Natural killer cell (primary cell): ENCODE data around the gene CFAP299. TPM values are rescaled to one million over a fixed set of nuclear protein-coding genes. Genes with fewer than 3 reads are reported as not detected.

Source experiments
- ATAC-seq, 3 donors: fragments of 150-1000 bp in 2 of 3; fragments of 200-7000 bp in 1 of 3; cut with Tn5 transposase; 1 replicate in 1 of 3; 2 replicates in 2 of 3; pipeline ENCODE4 v1.10.0; 2021; ENCODE audit warnings: mild to moderate bottlenecking in 2 of 3, moderate library complexity in 2 of 3
- DNase-seq, 2 donors: peaks; one replicate each; pipeline versions ENCODE4 v3.0.0 to v3.0.0-alpha.2; 2013 to 2021; ENCODE audit warnings: mixed read lengths in 1 of 2
- H3K27ac ChIP-seq: one replicate; pipeline ENCODE4 v1.5.1; 2013; ENCODE audit warnings: mild to moderate bottlenecking, low read length
- H3K27me3 ChIP-seq: one replicate; pipeline ENCODE4 v1.6.1; 2013; ENCODE audit warnings: low read length; ENCODE audit not compliant: control insufficient read depth, insufficient read depth
- H3K36me3 ChIP-seq: one replicate; pipeline ENCODE4 v1.6.1; 2013; ENCODE audit warnings: low read length; ENCODE audit not compliant: control insufficient read depth, insufficient read depth
- H3K4me1 ChIP-seq: one replicate; pipeline ENCODE4 v1.6.1; 2013; ENCODE audit warnings: low read length; ENCODE audit not compliant: control insufficient read depth, insufficient read depth
- H3K4me3 ChIP-seq: one replicate; pipeline ENCODE4 v1.5.1; 2013; ENCODE audit warnings: low read length
- H3K9me3 ChIP-seq: one replicate; pipeline ENCODE4 v1.6.1; 2013; ENCODE audit warnings: low read length; ENCODE audit not compliant: control insufficient read depth, insufficient read depth
- H3K27ac Mint-ChIP-seq, 2 donors: one replicate each; pipeline ENCODE4 v1.8.0; 2022; ENCODE audit warnings: mild to moderate bottlenecking in 2 of 2, mixed read lengths in 2 of 2, moderate library complexity in 1 of 2
- H3K27me3 Mint-ChIP-seq, 2 donors: one replicate each; pipeline ENCODE4 v1.8.0; 2022; ENCODE audit warnings: low read depth in 2 of 2, mixed read lengths in 2 of 2
- H3K36me3 Mint-ChIP-seq: one replicate; pipeline ENCODE4 v1.8.0; 2022; ENCODE audit warnings: mixed read lengths
- H3K4me1 Mint-ChIP-seq, 2 donors: one replicate each; pipeline ENCODE4 v1.8.0; 2022; ENCODE audit warnings: mixed read lengths in 2 of 2
- H3K4me3 Mint-ChIP-seq: one replicate; pipeline ENCODE4 v1.8.0; 2022; ENCODE audit warnings: mild to moderate bottlenecking, moderate library complexity, mixed read lengths
- H3K9me3 Mint-ChIP-seq, 2 donors: one replicate each; pipeline ENCODE4 v1.8.0; 2022; ENCODE audit warnings: mixed read lengths in 2 of 2
- CTCF ChIP-seq: fragments of 200-600 bp; IDR thresholded peaks from one replicate; pipeline ENCODE4 v1.8.0; 2022; ENCODE audit warnings: antibody characterized with exemption
- WGBS: methylation state at CpG from one replicate; pipeline ENCODE4 v1.1.7; 2013; ENCODE audit warnings: missing lambda C conversion rate; ENCODE audit not compliant: insufficient coverage; 5-methylcytosine and 5-hydroxymethylcytosine counted together
- intact Hi-C: fragments of 100-400 bp; cut with micrococcal nuclease; formaldehyde crosslinking; loops from one replicate; pipeline ENCODE4 v1.14.2; 2022
- total RNA-seq, 4 donors: library from RNA; stranded (reverse); fragments of 120-200 nt in 1 of 4; gene quantifications; one replicate each; pipeline versions ENCODE4 v1.2.3 to v1.2.4, GENCODE V29; 2013 to 2022

CFAP299 gene
- total RNA-seq, 3 donors from 2014 or later (not counting 1 experiment from before 2014, with no cell fraction given): not detected

- intact Hi-C loops: no loop called here
- no peaks in the 10 kb centered on the region for H3K27me3 ChIP-seq
- no peak overlapping the region for H3K27ac ChIP-seq
- DNase-seq: peak in 1 of 2 donors; percentile 12
- Mint-ChIP-seq H3K27me3 (peaks cover 0 to 4% of the 10 kb centered on the region in 2 donors), H3K4me3 (no peak overlapping the region), H3K4me1 (no peaks in the 10 kb centered on the region), H3K9me3 (no peaks in the 10 kb centered on the region), H3K27ac (no peak overlapping the region), H3K36me3 (no peaks in the 10 kb centered on the region)
- no peaks in the 10 kb centered on the region for H3K4me1 ChIP-seq
- no peaks in the 10 kb centered on the region for H3K36me3 ChIP-seq
- no peak overlapping the region for H3K4me3 ChIP-seq
- no peaks in the 10 kb centered on the region for H3K9me3 ChIP-seq
- ATAC-seq: no peak
- no peak for TF ChIP-seq CTCF
Measured at GRCh38 chr4:80322716-80323115, 12.8 kb upstream of the CFAP299 start.

- no peaks in the 10 kb centered on the region for H3K27me3 ChIP-seq
- no peaks in the 10 kb centered on the region for H3K36me3 ChIP-seq
- no peak overlapping the region for H3K4me3 ChIP-seq
- H3K4me3 Mint-ChIP-seq: no peak overlapping the region
- H3K4me1 Mint-ChIP-seq: no peaks in the 10 kb centered on the region
- intact Hi-C loops: no loop called here
- no peaks in the 10 kb centered on the region for H3K9me3 ChIP-seq
- 90% methylated on average over 5 of the region's 6 CpGs for WGBS
- H3K27ac Mint-ChIP-seq: no peak overlapping the region
- DNase-seq (no peak), ATAC-seq (no peak)
- H3K27ac ChIP-seq: no peak overlapping the region
- TF ChIP-seq CTCF: no peak
- no peaks in the 10 kb centered on the region for H3K36me3 Mint-ChIP-seq
- H3K27me3 Mint-ChIP-seq: peaks cover 0 to 4% of the 10 kb centered on the region in 2 donors
- no peaks in the 10 kb centered on the region for H3K4me1 ChIP-seq
- H3K9me3 Mint-ChIP-seq: no peaks in the 10 kb centered on the region
Measured at GRCh38 chr4:80324171-80324570, 11.4 kb upstream of the CFAP299 start.

- no peaks in the 10 kb centered on the region for H3K9me3 ChIP-seq
- H3K27ac Mint-ChIP-seq: no peak overlapping the region
- no peak for DNase-seq
- H3K27ac ChIP-seq: no peak overlapping the region
- intact Hi-C loops: no loop called here
- no peaks in the 10 kb centered on the region for H3K36me3 ChIP-seq
- H3K4me1 Mint-ChIP-seq: peaks cover 10 to 12% of the 10 kb centered on the region in 2 donors
- H3K27me3 ChIP-seq: peaks cover 19% of the 10 kb centered on the region
- H3K9me3 Mint-ChIP-seq: no peaks in the 10 kb centered on the region
- no peak overlapping the region for H3K4me3 Mint-ChIP-seq
- ATAC-seq: no peak
- H3K4me3 ChIP-seq: no peak overlapping the region
- 63% methylated on average over 1 of the region's 2 CpGs for WGBS
- no peak for TF ChIP-seq CTCF
- no peaks in the 10 kb centered on the region for H3K36me3 Mint-ChIP-seq
- peaks cover 6 to 13% of the 10 kb centered on the region in 2 donors for H3K27me3 Mint-ChIP-seq
- H3K4me1 ChIP-seq: peaks cover 12% of the 10 kb centered on the region
Measured at GRCh38 chr4:80331693-80332092, 3.8 kb upstream of the CFAP299 start.

GRCh38 chr4:80333121-80333520, 2.4 kb upstream of the CFAP299 start:
- no peak for ATAC-seq
- intact Hi-C loops: no loop called here
- peaks cover 12% of the 10 kb centered on the region for H3K4me1 ChIP-seq
- H3K27me3 ChIP-seq: peaks cover 20% of the 10 kb centered on the region
- Mint-ChIP-seq H3K27me3 (peaks cover 6 to 13% of the 10 kb centered on the region in 2 donors), H3K36me3 (no peaks in the 10 kb centered on the region), H3K27ac (no peak overlapping the region), H3K9me3 (no peaks in the 10 kb centered on the region), H3K4me1 (peaks cover 10 to 12% of the 10 kb centered on the region in 2 donors), H3K4me3 (no peak overlapping the region)
- H3K36me3 ChIP-seq: no peaks in the 10 kb centered on the region
- TF ChIP-seq CTCF: no peak
- no peak for DNase-seq
- H3K27ac ChIP-seq: no peak overlapping the region
- H3K4me3 ChIP-seq: no peak overlapping the region
- no peaks in the 10 kb centered on the region for H3K9me3 ChIP-seq
- WGBS: 91% methylated on average over 3 of the region's 4 CpGs
